HG02885 (cell line): ENCODE data around the gene CD27.
"Not testable (repeated sequence)": the region's sequence is repeated elsewhere in the genome, so short reads cannot be mapped to it uniquely, and the experiment has no call there.

Experiments
- ATAC-seq: cut with Tn5 transposase; IDR thresholded peaks from one replicate; pipeline ENCODE4 v1.9.1; 2021; ENCODE audit warnings: mild to moderate bottlenecking; ENCODE audit not compliant: unreplicated experiment, poor library complexity

CD27 gene

DNA sequence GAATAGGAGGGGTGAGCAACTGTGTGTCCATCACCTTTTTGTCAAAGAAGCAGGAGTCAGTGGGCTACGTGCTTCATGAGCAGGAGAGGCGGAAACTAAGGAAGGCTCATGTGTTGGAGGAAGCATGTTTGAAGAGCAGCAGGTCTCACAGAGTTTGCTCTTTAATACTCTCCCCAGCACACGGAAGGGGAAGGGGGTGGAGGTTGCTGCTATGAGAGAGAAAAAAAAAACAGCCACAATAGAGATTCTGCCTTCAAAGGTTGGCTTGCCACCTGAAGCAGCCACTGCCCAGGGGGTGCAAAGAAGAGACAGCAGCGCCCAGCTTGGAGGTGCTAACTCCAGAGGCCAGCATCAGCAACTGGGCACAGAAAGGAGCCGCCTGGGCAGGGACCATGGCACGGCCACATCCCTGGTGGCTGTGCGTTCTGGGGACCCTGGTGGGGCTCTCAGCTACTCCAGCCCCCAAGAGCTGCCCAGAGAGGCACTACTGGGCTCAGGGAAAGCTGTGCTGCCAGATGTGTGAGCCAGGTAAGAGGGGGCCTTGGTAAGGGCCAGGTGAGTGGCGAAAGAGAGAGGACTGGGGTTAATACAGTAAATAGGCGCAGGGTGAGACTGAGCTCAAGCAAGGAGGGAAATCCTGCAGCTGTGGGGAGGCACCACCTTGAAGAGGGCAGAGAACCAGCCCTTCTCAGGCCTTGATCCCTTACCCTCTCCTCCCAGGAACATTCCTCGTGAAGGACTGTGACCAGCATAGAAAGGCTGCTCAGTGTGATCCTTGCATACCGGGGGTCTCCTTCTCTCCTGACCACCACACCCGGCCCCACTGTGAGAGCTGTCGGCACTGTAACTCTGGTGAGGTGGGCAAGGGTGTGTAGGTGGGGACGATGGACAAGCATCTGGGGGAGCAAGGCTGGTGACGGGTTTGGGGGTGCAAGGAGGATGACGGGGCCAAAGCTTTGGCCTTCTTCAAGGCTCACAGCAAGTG is at the start of gene CD27:
TSS of gene CD27 (plus strand) at position 252 of the 985 bp plus-strand sequence. CDS start at position 393, 141 bp downstream.
- ATAC-seq, result no peak

DNA sequence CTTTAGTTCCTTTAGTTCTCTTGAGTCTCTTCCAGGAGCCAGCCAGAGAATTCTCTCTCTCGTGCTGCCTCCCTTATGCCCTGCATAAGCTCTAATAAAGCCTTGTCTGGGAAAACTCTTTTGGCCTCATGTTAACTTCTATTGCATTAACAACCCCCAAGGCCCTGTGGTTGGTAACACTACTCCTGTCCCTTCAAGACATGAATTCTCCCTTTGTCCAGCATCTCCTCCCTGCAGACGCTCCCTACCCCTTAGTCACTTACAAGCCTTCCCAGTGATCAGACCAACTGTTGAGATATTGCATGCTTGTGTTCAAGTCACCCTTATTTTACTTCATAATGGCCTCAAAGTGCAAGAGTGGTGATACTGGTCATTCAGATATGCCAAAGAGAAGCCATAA is 48.7 kb upstream of the CD27 start:
- ATAC-seq, result no peak

DNA sequence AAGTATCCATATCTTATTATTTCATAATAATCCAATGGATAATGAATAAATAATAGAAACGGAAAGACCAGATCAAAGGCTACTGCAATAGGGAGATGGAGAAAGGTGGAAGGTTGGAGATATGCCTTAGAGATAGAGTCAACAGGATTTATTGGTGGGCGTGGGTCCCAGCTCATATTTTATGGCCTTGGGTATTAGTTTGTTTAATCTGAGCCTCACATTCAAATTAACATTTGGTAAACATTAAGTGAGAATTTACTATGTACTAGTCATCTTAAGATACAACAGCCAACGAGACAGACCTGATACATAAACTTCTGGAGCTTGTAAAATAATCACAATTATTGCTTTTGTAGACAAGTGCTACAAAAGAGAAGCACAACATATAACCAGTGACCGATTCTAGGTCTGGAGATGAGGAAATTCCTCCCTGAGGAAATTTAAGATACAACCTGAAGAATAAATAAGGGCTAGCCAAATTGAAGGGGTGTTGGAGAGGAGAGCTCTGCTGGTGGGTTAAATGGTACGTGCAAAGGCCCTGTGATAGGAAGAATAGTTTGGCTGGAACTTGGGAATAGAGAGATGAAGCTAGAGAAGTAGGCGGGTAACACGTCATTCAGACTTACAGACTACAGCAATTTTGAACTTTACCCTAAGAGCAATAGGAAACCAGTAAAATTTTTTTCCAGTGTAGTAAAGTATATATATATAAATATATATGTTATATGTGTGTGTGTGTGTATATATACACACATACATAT is 44.7 kb upstream of the CD27 start:
- no peak for ATAC-seq

DNA sequence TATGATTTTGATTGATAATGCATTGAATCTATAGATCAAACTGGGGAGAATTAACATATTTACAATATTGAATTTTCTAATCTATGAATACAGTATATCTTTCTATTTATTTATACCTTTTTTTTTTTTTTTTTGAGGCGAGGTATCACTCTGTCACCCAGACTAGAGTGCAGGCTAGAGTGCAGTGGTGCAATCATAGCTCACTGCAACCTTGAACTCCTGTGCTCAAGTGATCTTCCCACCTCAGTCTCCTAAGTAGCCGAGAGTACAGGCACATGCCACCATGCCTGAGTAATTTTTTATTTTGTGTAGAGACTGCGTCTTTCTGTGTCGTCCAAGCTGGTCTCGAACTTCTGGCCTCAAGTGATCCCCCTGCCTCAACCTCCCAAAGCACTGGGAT is 40.4 kb upstream of the CD27 start:
- ATAC-seq, result no peak

DNA sequence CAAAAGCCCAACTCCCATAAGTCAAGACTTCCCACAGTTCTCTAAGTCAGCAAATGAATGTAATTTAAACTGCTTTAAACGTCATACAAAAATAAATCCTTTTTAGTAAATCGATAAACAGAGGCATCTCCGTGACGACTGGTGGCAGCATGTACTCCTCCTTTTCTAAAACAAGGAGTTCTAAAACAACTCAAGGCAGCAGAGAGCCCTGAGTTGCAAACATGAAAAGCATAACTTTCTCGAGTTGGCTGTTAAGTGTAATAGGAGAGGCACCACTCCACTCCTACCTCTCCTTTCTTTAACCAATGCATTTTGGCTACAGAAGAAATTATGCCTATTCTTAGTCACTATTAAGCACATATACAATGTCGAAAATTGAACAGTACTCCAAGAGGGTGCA is 38.8 kb upstream of the CD27 start:
- no peak for ATAC-seq

DNA sequence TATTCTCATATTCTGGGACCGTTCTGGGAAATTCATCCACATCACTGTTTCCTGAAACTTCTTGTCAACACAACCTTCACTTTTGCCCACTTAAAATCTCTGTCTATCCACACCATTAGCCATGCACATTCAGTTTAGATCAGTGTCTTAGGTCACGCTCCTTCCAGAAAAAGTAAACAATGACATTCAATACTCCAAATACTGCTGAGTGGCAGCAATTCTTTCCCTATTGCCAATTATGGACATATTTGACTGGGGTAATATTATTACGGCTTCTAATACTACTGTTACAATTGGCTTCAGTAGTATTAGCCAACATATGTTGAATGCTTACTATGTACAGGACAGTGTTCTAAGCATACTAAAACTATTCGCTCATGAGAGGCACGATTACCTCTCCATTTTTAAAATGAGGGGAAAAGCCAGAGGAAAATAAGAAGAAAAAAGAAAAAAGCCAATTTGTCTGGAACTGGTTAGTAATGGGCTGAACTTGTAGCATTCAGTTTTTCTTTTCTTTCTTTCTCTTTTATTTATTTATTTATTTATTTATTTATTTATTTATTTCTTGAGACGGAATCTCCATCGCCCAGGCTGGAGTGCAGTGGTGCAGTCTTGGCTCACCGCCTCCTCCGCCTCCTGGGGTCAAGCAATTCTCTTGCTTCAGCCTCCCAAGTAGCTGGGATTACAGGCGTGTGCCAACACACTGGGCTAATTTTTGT is 37.4 kb upstream of the CD27 start:
- no peak for ATAC-seq

DNA sequence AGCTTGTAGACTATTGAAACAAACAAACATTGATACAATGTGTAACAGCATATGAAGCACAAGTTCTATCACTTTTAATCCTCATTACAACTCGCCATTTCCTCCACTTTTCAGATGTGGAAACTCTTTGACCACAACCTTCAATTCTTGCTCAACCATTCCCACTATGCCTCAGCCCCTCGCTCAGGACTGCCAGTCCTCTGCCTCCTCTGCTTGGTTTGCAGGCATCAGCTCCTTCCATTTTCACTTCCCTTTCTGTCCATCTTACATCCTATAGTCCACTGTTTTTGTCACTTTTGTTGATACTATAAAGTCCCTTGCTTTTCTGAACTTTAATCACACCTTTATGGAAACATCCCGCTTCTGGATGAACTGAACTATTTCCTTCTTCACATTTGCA is 28.2 kb upstream of the CD27 start:
- ATAC-seq, result no peak

DNA sequence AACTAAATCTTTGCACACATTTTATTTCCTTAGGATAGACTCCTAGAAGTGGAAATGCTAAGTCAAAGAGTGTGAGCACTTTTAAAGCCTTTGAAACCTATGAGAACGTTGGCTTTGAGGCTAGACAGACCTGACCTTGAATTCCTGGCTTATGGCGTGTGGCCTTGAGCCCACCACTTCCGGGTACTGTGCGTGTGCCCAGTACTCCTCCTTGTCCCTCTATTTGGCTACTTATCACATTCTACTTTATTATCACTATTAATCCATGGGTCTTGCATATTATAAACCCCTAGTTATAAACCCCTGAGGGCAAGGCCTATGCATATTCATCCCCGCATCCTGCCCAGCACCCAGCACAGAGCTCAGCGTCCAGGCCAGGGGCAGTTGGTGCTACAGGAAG is 26.0 kb upstream of the CD27 start:
- ATAC-seq, result no peak

DNA sequence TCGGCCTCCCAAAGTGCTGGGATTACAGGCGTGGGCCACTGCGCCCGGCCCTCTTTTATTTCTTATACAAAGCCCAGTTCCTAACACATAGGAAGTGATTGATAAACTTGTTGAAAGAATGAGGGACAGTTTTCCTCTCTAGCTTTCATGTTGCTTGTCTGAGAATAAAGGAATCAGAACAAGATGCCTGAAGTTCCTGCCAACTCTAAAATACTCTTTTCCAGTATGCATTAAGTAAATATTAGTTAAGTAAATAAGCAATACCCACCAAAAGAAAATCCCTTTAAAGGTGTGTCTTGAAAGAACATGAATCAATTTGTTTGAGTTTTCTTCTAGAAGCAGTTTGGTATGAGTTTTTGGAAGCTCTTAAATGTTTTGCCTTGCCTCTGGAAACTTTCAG is 24.4 kb upstream of the CD27 start:
- ATAC-seq, result no peak

DNA sequence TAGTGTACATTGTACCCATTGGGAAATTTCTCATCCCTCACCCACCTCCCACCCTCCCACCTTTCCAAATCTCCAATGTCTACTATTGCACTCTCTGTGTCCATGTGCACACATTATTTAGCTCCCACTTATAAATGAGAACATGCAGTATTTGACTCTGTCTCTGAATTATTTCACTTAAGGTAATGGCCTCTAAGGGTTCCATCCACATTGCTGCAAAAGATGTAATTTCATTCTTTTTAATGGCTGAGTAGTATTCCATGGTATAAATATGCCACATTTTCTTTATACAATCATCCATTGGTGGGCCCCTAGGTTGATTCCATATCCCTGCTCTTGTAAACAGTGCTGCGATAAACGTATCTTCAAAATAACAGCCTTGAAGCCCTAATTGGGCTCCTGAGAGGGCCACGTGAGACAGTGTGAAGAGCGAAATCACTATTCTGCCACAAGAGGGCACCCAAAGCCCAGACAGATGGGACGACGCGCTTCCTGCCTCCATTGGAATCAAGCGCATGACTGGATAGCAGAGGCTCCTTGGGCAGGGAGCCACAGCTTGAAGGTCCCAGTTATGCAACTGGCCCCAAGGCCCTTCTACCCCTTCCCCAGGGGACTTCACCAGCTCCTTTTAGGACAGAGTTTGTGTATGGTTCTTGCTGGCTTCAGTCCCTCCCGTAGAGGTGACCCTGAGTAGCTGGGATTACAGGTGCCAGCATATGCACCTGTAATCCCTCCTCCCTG is 21.3 kb upstream of the CD27 start:
- ATAC-seq, result peak; percentile 46

DNA sequence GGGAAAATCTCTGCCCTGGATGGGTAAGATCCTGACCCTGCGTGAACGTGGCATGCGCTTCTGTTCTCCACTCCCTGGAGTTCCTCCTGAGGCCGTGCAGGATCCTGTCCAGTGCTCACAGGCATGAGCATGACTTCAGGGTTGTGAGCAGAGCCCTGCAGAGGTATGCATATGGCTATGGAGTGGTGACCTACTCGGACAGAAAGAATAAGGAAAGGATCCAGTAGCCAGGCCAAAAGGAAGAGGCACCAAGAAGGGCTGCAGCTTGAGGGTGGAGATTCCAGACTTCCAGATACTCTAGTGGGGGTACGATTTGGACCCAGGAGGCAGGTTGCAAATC is 20.8 kb upstream of the CD27 start:
- ATAC-seq, result no peak

DNA sequence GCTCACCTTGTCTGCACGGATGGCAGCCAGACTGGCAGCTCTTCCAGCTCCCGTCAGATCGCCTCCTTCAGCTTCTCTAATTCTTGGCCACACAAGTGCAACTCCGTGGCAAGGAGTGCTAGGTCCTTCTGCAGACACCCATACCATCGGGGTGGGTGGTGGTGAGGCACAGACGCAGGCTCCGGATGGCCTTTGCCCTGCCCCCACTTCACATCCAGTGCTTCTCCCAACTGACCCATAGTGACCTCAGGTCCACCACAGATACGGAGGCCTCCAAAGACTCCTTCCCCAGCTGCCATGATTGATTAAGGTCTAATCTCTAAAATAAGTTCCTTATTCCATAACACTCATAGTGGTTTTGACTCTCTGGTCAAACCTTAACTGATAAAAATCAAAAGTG is 19.9 kb upstream of the CD27 start:
- ATAC-seq, result no peak

DNA sequence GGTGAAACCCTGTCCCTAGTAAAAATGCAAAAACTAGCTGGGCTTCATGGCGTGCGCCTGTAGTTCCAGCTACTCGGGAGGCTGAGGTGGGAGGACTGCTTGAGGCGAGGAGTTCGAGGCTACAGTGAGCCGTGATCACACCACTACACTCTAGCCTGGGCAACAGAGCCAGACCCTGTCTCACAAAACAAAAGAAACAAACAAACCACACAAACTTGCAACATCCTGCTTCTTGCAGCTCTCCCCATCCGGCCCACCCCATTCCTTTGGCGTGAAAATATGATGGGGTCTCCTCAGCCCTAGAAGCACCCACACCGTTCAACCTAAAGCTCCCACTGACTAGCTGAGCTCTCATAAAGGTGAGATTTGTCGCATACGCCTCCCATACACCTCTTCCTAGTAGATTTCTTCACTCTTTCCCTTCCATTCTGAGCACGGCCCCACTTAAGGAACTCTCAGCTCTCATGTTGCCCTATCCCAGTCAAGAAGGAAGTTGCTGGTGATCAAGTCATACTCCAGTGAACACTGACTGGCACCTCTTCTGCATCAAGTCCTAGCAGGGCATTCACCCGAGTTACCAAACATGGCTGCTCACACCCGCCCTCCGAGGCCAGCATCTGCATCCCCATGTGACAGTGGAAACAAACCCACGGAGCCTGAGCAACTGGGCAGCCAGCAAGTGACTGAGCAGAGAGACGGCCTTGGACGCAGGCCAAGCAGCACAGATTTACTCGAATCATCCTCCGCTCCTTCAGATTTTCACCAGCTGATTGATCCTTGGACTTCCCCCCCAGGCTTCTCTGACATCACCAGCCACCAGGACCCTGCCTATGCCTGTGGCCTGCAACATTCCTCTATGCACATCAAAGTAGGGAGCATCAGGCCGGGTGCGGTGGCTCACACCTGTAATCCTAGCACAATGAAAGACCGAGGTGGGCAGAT is 18.9 kb upstream of the CD27 start:
- ATAC-seq, result no peak

DNA sequence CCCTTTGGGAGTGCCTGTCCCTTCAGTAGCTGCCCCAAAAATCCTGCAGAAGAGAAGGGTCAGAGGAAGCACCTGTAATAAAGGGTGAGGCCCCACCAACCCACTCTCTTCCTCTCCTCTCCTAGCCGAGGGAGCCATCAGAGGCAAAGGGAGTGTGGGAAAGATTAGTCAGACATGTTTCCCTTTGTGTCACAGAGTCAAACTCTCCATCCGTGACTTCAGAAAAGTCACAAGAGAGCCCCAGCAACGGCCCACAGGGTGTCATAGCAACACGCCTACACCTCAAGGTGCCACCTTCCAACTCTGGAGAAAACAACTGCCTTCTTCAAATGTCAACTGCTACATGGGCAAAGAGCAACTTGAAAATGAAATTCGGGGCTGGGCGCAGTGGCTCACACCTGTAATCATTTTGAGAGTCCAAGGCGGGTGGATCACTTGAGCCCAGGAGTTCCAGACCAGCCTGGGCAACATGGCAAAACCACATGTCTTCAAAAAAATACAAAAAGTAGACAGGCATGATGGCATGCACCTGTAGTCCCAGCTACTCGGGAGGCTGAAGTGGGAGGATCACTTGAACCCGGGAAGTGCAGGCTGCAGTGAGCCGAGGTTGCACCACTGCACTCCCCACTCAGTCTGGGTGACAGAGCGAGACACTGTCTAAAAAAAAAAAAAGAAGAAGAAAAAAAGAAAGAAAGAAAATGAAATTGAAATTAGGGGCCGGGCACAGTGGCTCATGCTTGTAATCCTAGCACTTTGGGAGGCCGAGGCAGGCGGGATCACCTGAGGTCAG is 17.7 kb upstream of the CD27 start:
- peak; percentile 71 for ATAC-seq

DNA sequence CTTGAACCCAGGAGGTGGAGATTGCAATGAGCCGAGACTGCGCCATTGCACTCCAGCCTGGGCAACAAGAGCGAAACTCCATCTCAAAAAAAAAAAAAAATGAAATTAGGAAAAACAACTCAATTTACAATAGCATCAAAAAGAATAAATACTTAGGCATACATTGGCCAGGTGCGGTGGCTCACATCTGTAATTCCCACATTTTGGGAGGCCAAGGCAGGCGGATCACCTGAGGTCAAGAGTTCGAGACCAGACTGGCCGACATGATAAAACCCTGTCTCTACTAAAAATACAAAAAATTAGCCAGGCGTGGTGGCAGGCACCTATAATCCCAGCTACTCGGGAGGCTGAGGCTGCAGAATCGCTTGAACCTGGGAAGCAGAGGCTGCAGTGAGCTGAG is 17.0 kb upstream of the CD27 start:
- not testable (repeated sequence) for ATAC-seq

DNA sequence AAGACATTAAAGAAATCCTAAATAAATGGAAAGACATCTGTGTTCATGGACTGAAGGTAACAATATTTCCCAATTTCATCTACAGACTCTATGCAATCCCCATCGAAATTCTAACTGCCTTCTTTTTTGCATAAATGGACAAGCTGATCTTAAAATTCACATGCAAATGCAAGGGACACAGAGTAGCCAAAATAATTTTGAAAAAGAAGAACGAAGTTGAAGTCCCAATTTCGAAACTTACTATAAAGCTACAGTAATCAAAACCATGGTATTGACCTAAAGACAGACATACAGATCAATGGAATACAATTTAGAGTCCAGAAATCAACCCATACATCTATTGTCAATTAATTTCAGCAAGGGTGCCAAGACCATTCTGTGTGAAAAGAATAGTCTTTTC is 16.4 kb upstream of the CD27 start:
- no peak for ATAC-seq

DNA sequence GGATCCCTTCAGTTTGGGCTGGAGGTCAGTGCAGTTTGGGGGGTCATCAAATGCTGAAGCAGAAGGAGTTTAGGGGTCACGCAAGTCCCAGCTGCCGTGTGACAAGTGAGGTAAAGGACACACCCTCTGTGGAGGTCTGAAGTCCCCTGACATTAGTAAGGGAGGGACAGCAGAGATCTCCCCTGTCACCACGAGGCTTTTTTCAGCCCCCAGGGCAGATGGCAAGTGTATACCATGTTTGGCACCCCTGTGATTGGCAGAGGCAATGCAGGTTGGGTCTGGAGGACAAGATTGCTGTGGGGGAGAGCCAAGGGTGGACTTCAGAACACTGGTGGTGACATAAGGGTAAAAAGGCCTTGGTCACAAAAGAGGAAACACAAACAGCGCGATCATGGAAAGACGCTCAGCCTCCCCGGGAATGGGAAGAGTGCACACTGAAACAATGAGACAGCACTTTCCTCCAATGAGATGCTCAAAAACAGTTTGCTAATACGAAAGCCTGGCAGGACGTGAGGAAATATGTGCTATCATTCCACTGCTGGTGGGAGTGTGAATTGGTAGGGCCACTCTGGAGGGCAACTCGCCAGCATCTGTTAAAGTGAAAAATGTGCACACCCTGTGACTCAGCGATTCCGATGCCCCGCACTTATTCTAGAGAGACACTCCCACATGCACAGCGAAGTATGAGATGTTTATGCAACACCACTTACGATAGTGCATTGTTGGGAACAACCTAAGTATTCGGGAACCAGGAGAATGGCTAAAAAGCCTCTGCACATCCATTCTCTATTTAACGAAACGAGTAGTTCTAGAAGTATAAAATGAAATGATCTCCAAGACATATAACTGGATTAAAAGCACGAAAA is 14.4 kb upstream of the CD27 start:
- ATAC-seq, result no peak
